H9 (cell line): ENCODE results near the gene TIGD3. TPM values are rescaled to one million over a fixed set of nuclear protein-coding genes. Genes with fewer than 3 reads are reported as not detected.

Experiments
- DNase-seq: peaks from one replicate; pipeline ENCODE4 v3.0.0-alpha.2; 2017
- H2AFZ ChIP-seq: one replicate; pipeline ENCODE4 v1.6.1; 2013; ENCODE audit warnings: mild to moderate bottlenecking, low read length, control low read depth, moderate library complexity
- H2AK5ac ChIP-seq: 2 replicates; pipeline ENCODE4 v1.6.1; 2013; ENCODE audit warnings: low read length, control low read depth, mixed read lengths; ENCODE audit not compliant: insufficient read length
- H2BK120ac ChIP-seq: one replicate; pipeline ENCODE4 v1.6.1; 2013; ENCODE audit warnings: low read depth, mild to moderate bottlenecking, low read length, control low read depth, inconsistent platforms; ENCODE audit not compliant: poor library complexity, severe bottlenecking
- H2BK12ac ChIP-seq: 2 replicates; pipeline ENCODE4 v1.6.1; 2013; ENCODE audit warnings: low read length, control low read depth, mixed read lengths, low read depth; ENCODE audit not compliant: insufficient read length
- H2BK15ac ChIP-seq: 2 replicates; pipeline ENCODE4 v1.6.1; 2013; ENCODE audit warnings: low read depth, low read length, control low read depth
- H2BK20ac ChIP-seq: one replicate; pipeline ENCODE4 v1.6.1; 2013; ENCODE audit warnings: low read depth, mild to moderate bottlenecking, low read length, control low read depth, inconsistent platforms; ENCODE audit not compliant: poor library complexity, severe bottlenecking
- H2BK5ac ChIP-seq: 2 replicates; pipeline ENCODE4 v1.6.1; 2013; ENCODE audit warnings: low read length, control low read depth, mixed read lengths; ENCODE audit not compliant: insufficient read length
- H3K14ac ChIP-seq: 2 replicates; pipeline ENCODE4 v1.6.1; 2013; ENCODE audit warnings: low read length, control low read depth; ENCODE audit not compliant: insufficient read depth
- H3K18ac ChIP-seq: 2 replicates; pipeline ENCODE4 v1.6.1; 2013; ENCODE audit warnings: low read depth, mild to moderate bottlenecking, mixed read lengths, low read length, control low read depth; ENCODE audit not compliant: insufficient read length
- H3K23ac ChIP-seq: 2 replicates; pipeline ENCODE4 v1.6.1; 2013; ENCODE audit warnings: low read length, control low read depth, mixed read lengths, low read depth; ENCODE audit not compliant: insufficient read length
- H3K23me2 ChIP-seq: 2 replicates; pipeline ENCODE4 v1.6.1; 2013; ENCODE audit warnings: low read depth, mild to moderate bottlenecking, mixed read lengths, low read length, control low read depth; ENCODE audit not compliant: insufficient read length, poor library complexity, severe bottlenecking
- H3K27ac ChIP-seq: 2 replicates; pipeline ENCODE4 v1.5.1; 2013; ENCODE audit warnings: low read length, control low read depth, mixed read lengths, low read depth; ENCODE audit not compliant: insufficient read length
- H3K27me3 ChIP-seq: 2 replicates; pipeline ENCODE4 v1.6.1; 2013; ENCODE audit warnings: low read length, control low read depth, inconsistent platforms; ENCODE audit not compliant: insufficient read depth
- H3K4ac ChIP-seq: 2 replicates; pipeline ENCODE4 v1.6.1; 2013; ENCODE audit warnings: low read depth, mild to moderate bottlenecking, control low read depth, inconsistent platforms, low read length, moderate library complexity
- H3K4me1 ChIP-seq: 2 replicates; pipeline ENCODE4 v1.6.1; 2013; ENCODE audit warnings: low read length, control low read depth, inconsistent platforms; ENCODE audit not compliant: insufficient read depth
- H3K4me2 ChIP-seq: 2 replicates; pipeline ENCODE4 v1.6.1; 2013; ENCODE audit warnings: low read length, control low read depth, mixed read lengths; ENCODE audit not compliant: insufficient read length, insufficient read depth
- H3K56ac ChIP-seq: 2 replicates; pipeline ENCODE4 v1.6.1; 2013; ENCODE audit warnings: low read depth, mild to moderate bottlenecking, mixed read lengths, low read length, control low read depth; ENCODE audit not compliant: insufficient read length
- H3K79me1 ChIP-seq: 2 replicates; pipeline ENCODE4 v1.6.1; 2013; ENCODE audit warnings: low read depth, mild to moderate bottlenecking, moderate library complexity, low read length, control low read depth, inconsistent platforms; ENCODE audit not compliant: insufficient read depth, poor library complexity, severe bottlenecking
- H3K79me2 ChIP-seq: 2 replicates; pipeline ENCODE4 v1.6.1; 2013; ENCODE audit warnings: low read length, control low read depth, inconsistent platforms; ENCODE audit not compliant: insufficient read depth
- H3K9ac ChIP-seq: 2 replicates; pipeline ENCODE4 v1.6.1; 2013; ENCODE audit warnings: low read length, control low read depth, mixed read lengths; ENCODE audit not compliant: insufficient read length; ENCODE audit errors: extremely low read depth
- H3K9me3 ChIP-seq: one replicate; pipeline ENCODE4 v1.6.1; 2013; ENCODE audit warnings: low read depth, low read length, inconsistent platforms; ENCODE audit not compliant: control insufficient read depth
- H3T11ph ChIP-seq: one replicate; pipeline ENCODE4 v1.6.1; 2013; ENCODE audit warnings: mild to moderate bottlenecking, low read length, control low read depth, inconsistent platforms
- H4K20me1 ChIP-seq: one replicate; pipeline ENCODE4 v1.6.1; 2013; ENCODE audit not compliant: control insufficient read depth, insufficient read length, insufficient read depth
- H4K5ac ChIP-seq: 2 replicates; pipeline ENCODE4 v1.6.1; 2013; ENCODE audit warnings: low read depth, mild to moderate bottlenecking, mixed read lengths, low read length, control low read depth; ENCODE audit not compliant: insufficient read length
- H4K8ac ChIP-seq: replicated peaks from 2 replicates; pipeline ENCODE4 v1.6.1; 2013; ENCODE audit warnings: low read length, control low read depth, mixed read lengths, low read depth; ENCODE audit not compliant: insufficient read length
- H4K91ac ChIP-seq: 2 replicates; pipeline ENCODE4 v1.6.1; 2013; ENCODE audit warnings: low read depth, mild to moderate bottlenecking, moderate library complexity, mixed read lengths, low read length, control low read depth; ENCODE audit not compliant: insufficient read length
- H3K27ac Mint-ChIP-seq, 3 experiments: 2 replicates in 2 of 3; 3 replicates in 1 of 3; pipeline ENCODE4 v1.8.0; 2020 to 2021; ENCODE audit warnings: mixed read lengths in 3 of 3, mild to moderate bottlenecking in 1 of 3, moderate library complexity in 1 of 3
- H3K27me3 Mint-ChIP-seq: 2 replicates; pipeline ENCODE4 v1.8.0; 2021; ENCODE audit warnings: low read depth, mild to moderate bottlenecking, moderate library complexity, mixed read lengths
- H3K36me3 Mint-ChIP-seq, 3 experiments: 2 replicates in 2 of 3; 3 replicates in 1 of 3; pipeline ENCODE4 v1.8.0; 2020 to 2021; ENCODE audit warnings: low read depth in 3 of 3, mixed read lengths in 3 of 3; ENCODE audit not compliant: insufficient read depth in 1 of 3
- H3K4me1 Mint-ChIP-seq, 2 experiments: 2 replicates each; pipeline ENCODE4 v1.8.0; 2020; ENCODE audit warnings: mixed read lengths in 2 of 2
- H3K4me3 Mint-ChIP-seq, 2 experiments: 2 replicates in 1 of 2; 3 replicates in 1 of 2; pipeline ENCODE4 v1.8.0; 2020 to 2021; ENCODE audit warnings: mild to moderate bottlenecking in 2 of 2, mixed read lengths in 2 of 2, moderate library complexity in 1 of 2
- H3K9me3 Mint-ChIP-seq, 2 experiments: 2 replicates in 1 of 2; 3 replicates in 1 of 2; pipeline ENCODE4 v1.8.0; 2020; ENCODE audit warnings: mild to moderate bottlenecking in 2 of 2, mixed read lengths in 2 of 2, moderate library complexity in 1 of 2
- WGBS: extraction: QIAGEN DNeasy Blood & Tissue Kit; methylation state at CpG from one replicate; pipeline ENCODE4 v1.1.7; 2013; ENCODE audit warnings: missing lambda C conversion rate, low lambda C conversion rate, mixed read lengths; ENCODE audit not compliant: insufficient read length; ENCODE audit errors: extremely low coverage; 5-methylcytosine and 5-hydroxymethylcytosine counted together
- total RNA-seq: library from RNA; stranded (reverse); gene quantifications from 2 replicates; pipeline ENCODE4 v1.2.1, GENCODE V29; 2021
- TF ChIP-seq, protein P1 (sequence below): fragments of 200-600 bp; sonication (generic); conservative IDR thresholded peaks from 3 replicates; pipeline ENCODE4 v1.8.0; 2021; ENCODE audit warnings: antibody characterized with exemption, mild to moderate bottlenecking

The TIGD3 gene
- total RNA-seq, 1 experiment from 2014 or later, result 0.66 TPM

- Histone ChIP-seq H3K23ac (no peak overlapping the region), H3K9me3 (no peaks in the 10 kb centered on the region), H3K4ac (no peak overlapping the region), H2BK5ac (no peak overlapping the region), H4K91ac (no peak overlapping the region), H3K4me1 (no peaks in the 10 kb centered on the region; the same call in 1 of the 2 replicates), H2BK120ac (no peak overlapping the region), H2AFZ (no peak overlapping the region), H4K8ac (no peak overlapping the region), H2AK5ac (no peak overlapping the region), H3K14ac (no peak overlapping the region), H2BK15ac (no peak overlapping the region), H3K56ac (no peak overlapping the region), H3K79me1 (no peaks in the 10 kb centered on the region), H2BK12ac (no peak overlapping the region), H3K9ac (no peak overlapping the region), H3K4me2 (no peak overlapping the region), H3K23me2 (no peaks in the 10 kb centered on the region), H3K79me2 (no peaks in the 10 kb centered on the region), H3T11ph (no peak overlapping the region), H3K27ac (no peak overlapping the region), H4K5ac (no peak overlapping the region), H3K27me3 (no peaks in the 10 kb centered on the region), H2BK20ac (no peak overlapping the region), H3K18ac (no peak overlapping the region), H4K20me1 (peaks cover 2% of the 10 kb centered on the region)
- Mint-ChIP-seq H3K4me1 (peaks cover 11 to 12% of the 10 kb centered on the region in 2 experiments), H3K27me3 (no peaks in the 10 kb centered on the region), H3K36me3 (peaks cover 3 to 15% (median 12%) of the 10 kb centered on the region in 3 experiments; a peak in 5 of 7 replicates), H3K4me3 (no peak overlapping the region; a peak in 1 of 5 replicates), H3K9me3 (no peaks in the 10 kb centered on the region), H3K27ac (peak overlapping the region in 2 of 3 experiments; percentile 32 to 41; a peak in 3 of 7 replicates)
- WGBS, result no CpG with 5 or more reads among the region's 5 CpGs
- DNase-seq, result no peak
- TF ChIP-seq, protein P1, sequence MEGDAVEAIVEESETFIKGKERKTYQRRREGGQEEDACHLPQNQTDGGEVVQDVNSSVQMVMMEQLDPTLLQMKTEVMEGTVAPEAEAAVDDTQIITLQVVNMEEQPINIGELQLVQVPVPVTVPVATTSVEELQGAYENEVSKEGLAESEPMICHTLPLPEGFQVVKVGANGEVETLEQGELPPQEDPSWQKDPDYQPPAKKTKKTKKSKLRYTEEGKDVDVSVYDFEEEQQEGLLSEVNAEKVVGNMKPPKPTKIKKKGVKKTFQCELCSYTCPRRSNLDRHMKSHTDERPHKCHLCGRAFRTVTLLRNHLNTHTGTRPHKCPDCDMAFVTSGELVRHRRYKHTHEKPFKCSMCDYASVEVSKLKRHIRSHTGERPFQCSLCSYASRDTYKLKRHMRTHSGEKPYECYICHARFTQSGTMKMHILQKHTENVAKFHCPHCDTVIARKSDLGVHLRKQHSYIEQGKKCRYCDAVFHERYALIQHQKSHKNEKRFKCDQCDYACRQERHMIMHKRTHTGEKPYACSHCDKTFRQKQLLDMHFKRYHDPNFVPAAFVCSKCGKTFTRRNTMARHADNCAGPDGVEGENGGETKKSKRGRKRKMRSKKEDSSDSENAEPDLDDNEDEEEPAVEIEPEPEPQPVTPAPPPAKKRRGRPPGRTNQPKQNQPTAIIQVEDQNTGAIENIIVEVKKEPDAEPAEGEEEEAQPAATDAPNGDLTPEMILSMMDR, result no peak
Measured at GRCh38 chr11:65392899-65393298, 38.3 kb downstream of the TIGD3 start.
